Endothelial cell of umbilical vein (primary cell): ENCODE results near the gene SIDT1. TPM values are rescaled to one million over a fixed set of nuclear protein-coding genes. Genes with fewer than 3 reads are reported as not detected.

ENCODE experiments used
- BruUV-seq: library from RNA; stranded (reverse); fragments of 400-500 nt; replicated peaks from 2 replicates; lab custom pipeline; 2021; lab: Mats Ljungman, UMichigan
- CTCF ChIA-PET: fragments of 300-600, 350-600 bp; sonication (Branson Sonifier 250); formaldehyde crosslinking; loops from one replicate; lab custom pipeline; 2021; ENCODE audit warnings: antibody characterized with exemption, inconsistent platforms; lab: Charles Lee
- POLR2A ChIA-PET: fragments of 300-600, 350-600 bp; sonication (Branson Sonifier 250); formaldehyde crosslinking; loops from one replicate; lab custom pipeline; 2021; ENCODE audit warnings: antibody characterized with exemption, inconsistent platforms; lab: Charles Lee
- DNase-seq: peaks from one replicate; pipeline ENCODE4 v3.0.0-alpha.2; 2011; ENCODE audit warnings: low read depth, low spot score
- FAIRE-seq: peaks from 2 replicates; lab custom pipeline; 2011; peaks lifted over from hg19 to GRCh38; lab: Jason Lieb, UNC
- H2AFZ ChIP-seq: 2 replicates; pipeline ENCODE4 v1.6.0; 2012; ENCODE audit warnings: low read depth, low read length, control low read depth, inconsistent platforms
- H3K27ac ChIP-seq: 2 replicates; pipeline ENCODE4 v1.5.1; 2011; ENCODE audit warnings: low read depth, mild to moderate bottlenecking, control low read depth, low read length, moderate library complexity; ENCODE audit not compliant: insufficient read depth
- H3K27me3 ChIP-seq, 2 experiments: 2 replicates each; pipeline versions ENCODE4 v1.6.0 to v1.6.1; 2011; ENCODE audit warnings: low read length in 2 of 2, mixed read lengths in 1 of 2; ENCODE audit not compliant: control insufficient read depth in 2 of 2, insufficient read depth in 2 of 2
- H3K36me3 ChIP-seq, 2 experiments: 2 replicates in 1 of 2; 3 replicates in 1 of 2; pipeline ENCODE4 v1.5.1; 2011; ENCODE audit warnings: low read length in 2 of 2, mild to moderate bottlenecking in 1 of 2, moderate library complexity in 1 of 2; ENCODE audit not compliant: control insufficient read depth in 2 of 2, insufficient read depth in 2 of 2; ENCODE audit errors: extremely low read depth in 1 of 2
- H3K4me1 ChIP-seq: 3 replicates; pipeline ENCODE4 v1.5.1; 2011; ENCODE audit warnings: mild to moderate bottlenecking, low read length; ENCODE audit not compliant: control insufficient read depth, insufficient read depth; ENCODE audit errors: extremely low read depth
- H3K4me2 ChIP-seq: 2 replicates; pipeline ENCODE4 v1.6.1; 2011; ENCODE audit warnings: low read length, control low read depth, mixed read lengths; ENCODE audit not compliant: insufficient read depth
- H3K4me3 ChIP-seq, 3 experiments: fragments of 200-600 bp in 1 of 3; sonication (generic), shearing (Covaris generic) in 1 of 3; replicated peaks in 1 of 3; 2 replicates each; pipeline ENCODE4 v1.5.1; 2011 to 2016; ENCODE audit warnings: control low read depth in 3 of 3, low read length in 3 of 3, mild to moderate bottlenecking in 2 of 3, inconsistent platforms in 1 of 3, low read depth in 1 of 3, moderate library complexity in 1 of 3; ENCODE audit not compliant: insufficient read depth in 1 of 3
- H3K79me2 ChIP-seq: 2 replicates; pipeline ENCODE4 v1.6.0; 2012; ENCODE audit warnings: low read length, inconsistent platforms; ENCODE audit not compliant: control insufficient read depth, insufficient read depth
- H3K9ac ChIP-seq: replicated peaks from 2 replicates; pipeline ENCODE3; 2011; ENCODE audit warnings: low read length, control low read depth; ENCODE audit not compliant: insufficient read depth; ENCODE audit errors: extremely low read depth
- H3K9me1 ChIP-seq: replicated peaks from 3 replicates; pipeline ENCODE4 v1.6.0; 2011; ENCODE audit warnings: mild to moderate bottlenecking, low read length; ENCODE audit not compliant: control insufficient read depth, insufficient read depth; ENCODE audit errors: extremely low read depth
- H3K9me3 ChIP-seq: replicated peaks from 2 replicates; pipeline ENCODE4 v1.5.1; 2012; ENCODE audit warnings: low read length, inconsistent platforms; ENCODE audit not compliant: control insufficient read depth, insufficient read depth
- H4K20me1 ChIP-seq: replicated peaks from 2 replicates; pipeline ENCODE3; 2011; ENCODE audit warnings: mild to moderate bottlenecking, low read length; ENCODE audit not compliant: control insufficient read depth, insufficient read depth; ENCODE audit errors: extremely low read depth
- CTCF ChIP-seq, 2 donors: IDR thresholded peaks; 1 replicate in 1 of 2; 2 replicates in 1 of 2; pipeline ENCODE4 v1.5.1; 2011; ENCODE audit warnings: low read length in 2 of 2, mild to moderate bottlenecking in 2 of 2, moderate library complexity in 2 of 2, control low read depth in 1 of 2, inconsistent platforms in 1 of 2, low read depth in 1 of 2; ENCODE audit not compliant: insufficient read depth in 1 of 2; ENCODE audit errors: extremely low read depth in 1 of 2
- EZH2 ChIP-seq: IDR thresholded peaks from 2 replicates; pipeline ENCODE4 v1.6.1; 2012; ENCODE audit warnings: borderline replicate concordance, low read depth, mild to moderate bottlenecking, moderate library complexity, low read length, inconsistent platforms; ENCODE audit not compliant: severe bottlenecking
- FOS ChIP-seq: IDR thresholded peaks from 2 replicates; pipeline ENCODE4 v1.6.1; 2011; ENCODE audit warnings: mild to moderate bottlenecking, low read length, moderate library complexity, borderline replicate concordance; ENCODE audit not compliant: insufficient read depth
- POLR2AphosphoS5 ChIP-seq: IDR thresholded peaks from 2 replicates; pipeline ENCODE4 v1.6.1; 2012; ENCODE audit warnings: low read depth, mild to moderate bottlenecking, control low read depth, low read length, moderate library complexity; ENCODE audit not compliant: insufficient read depth
- dilution Hi-C: fragments of 300-500 bp; cut with MboI; formaldehyde crosslinking; loops from one replicate; pipeline ENCODE4 v1.15.0; 2019; ENCODE audit warnings: low sequenced_read_pairs; ENCODE audit not compliant: extremely low pct_ligation_motif_present
- intact Hi-C: fragments of 100-400 bp; cut with micrococcal nuclease; formaldehyde crosslinking; loops from one replicate; pipeline ENCODE4 v1.10.0; 2022
- polyA plus RNA-seq, 4 experiments: library from polyadenylated mRNA; depleted of rRNA in 3 of 4; stranded (reverse) in 3 of 4; unstranded in 1 of 4; fragments of >200 nt; gene quantifications; 2 replicates each; pipeline versions ENCODE4 v1.2.1 to v1.2.3, GENCODE V29; 2011 to 2012; ENCODE audit warnings: missing spikeins in 1 of 4
- total RNA-seq: library from RNA; stranded (reverse); gene quantifications from 2 replicates; pipeline ENCODE4 v1.2.3, GENCODE V29; 2021

SIDT1 gene
- total and polyA plus RNA-seq, 2 donors (not counting 3 experiments of a cell fraction or from before 2014, with no cell fraction given) = 0.07 TPM; not detected in 1

DNA sequence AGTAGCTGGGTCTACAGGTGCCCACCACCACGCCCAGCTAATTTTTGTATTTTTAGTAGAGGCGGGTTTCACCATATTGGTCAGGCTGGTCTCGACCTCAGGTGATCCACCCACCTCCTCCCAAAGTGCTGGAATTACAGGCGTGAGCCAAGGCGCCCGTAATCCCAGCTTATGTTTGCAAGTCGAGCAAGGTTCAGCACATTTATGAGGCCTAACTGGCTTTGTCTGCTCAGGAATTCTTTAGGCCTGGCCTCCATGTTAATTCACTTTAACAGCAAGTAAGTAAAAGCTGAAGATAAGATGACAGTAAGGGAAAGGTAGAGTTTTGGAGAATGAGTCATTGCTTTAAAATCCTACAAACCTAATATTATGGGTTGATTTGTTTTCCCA, 24.6 kb downstream of the SIDT1 start:
- Histone ChIP-seq H3K4me2 (no peak overlapping the region), H3K79me2 (no peaks in the 10 kb centered on the region), H3K4me1 (peaks cover 11% of the 10 kb centered on the region), H3K9ac (no peak overlapping the region), H2AFZ (no peak overlapping the region), H3K9me1 (no peaks in the 10 kb centered on the region), H3K36me3 (no peaks in the 10 kb centered on the region), H3K27me3 (peaks cover 4 to 5% of the 10 kb centered on the region in 2 experiments), H3K4me3 (no peak overlapping the region), H4K20me1 (no peaks in the 10 kb centered on the region), H3K27ac (no peak overlapping the region), H3K9me3 (no peaks in the 10 kb centered on the region)
- intact Hi-C loops = loop anchor here (1.0 to 2.0 kb wide), 2 partner anchors 59 to 62 kb away; no protein-coding TSS in a partner anchor
- DNase-seq = no peak
- POLR2A ChIA-PET = no interaction called here
- CTCF ChIA-PET = interaction anchor here (0.9 to 3.6 kb wide), 5 partner anchors 21 to 71 kb away, joined by 3 to 25 read pairs (median 6); no protein-coding TSS in a partner anchor
- dilution Hi-C loops = no loop called here
- no peak for TF ChIP-seq CTCF (IDR thresholded peaks at IDR 0.05; ENCODE audit: extremely low read depth in 1 of 2, insufficient read depth in 1 of 2, low read depth in 1 of 2, low read length in 2 of 2)
- TF ChIP-seq POLR2AphosphoS5 = no peak
- no peak for FAIRE-seq
- BruUV-seq = no TSS peak

DNA sequence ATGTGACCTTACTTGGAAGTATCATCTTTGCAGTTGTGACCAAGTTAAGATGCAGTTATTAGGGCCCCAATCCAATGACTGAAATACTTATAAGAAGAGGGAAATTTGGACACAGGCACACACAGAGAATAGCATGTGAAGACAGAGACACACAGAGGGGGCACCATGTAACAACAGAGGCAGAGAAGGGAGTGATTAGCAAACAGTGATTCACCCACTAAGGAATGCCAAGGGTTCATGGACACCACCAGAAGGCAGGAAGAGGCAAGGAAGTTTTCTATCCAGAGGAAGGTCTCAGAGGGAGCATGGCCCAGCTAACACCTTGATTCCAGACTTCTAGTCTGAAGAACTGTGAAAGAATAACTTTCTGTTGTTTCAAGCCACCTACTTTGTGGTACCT, 25.0 kb downstream of the SIDT1 start:
- Histone ChIP-seq H3K9me1 (no peaks in the 10 kb centered on the region), H3K79me2 (no peaks in the 10 kb centered on the region), H3K36me3 (no peaks in the 10 kb centered on the region), H3K4me1 (peaks cover 11% of the 10 kb centered on the region), H3K27me3 (peaks cover 0 to 2% of the 10 kb centered on the region in 2 experiments), H3K9me3 (no peaks in the 10 kb centered on the region), H3K4me2 (no peak overlapping the region), H3K27ac (no peak overlapping the region), H3K9ac (no peak overlapping the region), H3K4me3 (no peak overlapping the region), H2AFZ (no peak overlapping the region), H4K20me1 (no peaks in the 10 kb centered on the region)
- dilution Hi-C loops = no loop called here
- ChIA-PET CTCF (interaction anchor here (1.1 to 3.6 kb wide), 4 partner anchors 21 to 64 kb away, joined by 3 to 25 read pairs (median 5); no protein-coding TSS in a partner anchor), POLR2A (no interaction called here)
- intact Hi-C loops = loop anchor here (1.0 to 2.0 kb wide), 2 partner anchors 59 to 63 kb away; no protein-coding TSS in a partner anchor
- no TSS peak for BruUV-seq
- TF ChIP-seq FOS (peak; percentile 79), POLR2AphosphoS5 (peak; percentile 47), CTCF (IDR thresholded peaks at IDR 0.05; ENCODE audit: extremely low read depth in 1 of 2, insufficient read depth in 1 of 2, low read depth in 1 of 2, low read length in 2 of 2) (no peak), EZH2 (no peak)
- DNase-seq = peak; percentile 26
- FAIRE-seq = peak; percentile 86
